Gastroesophageal sphincter (tissue), 3 donors: ENCODE measurements around the gene UGT2B7.

Source experiments
- CTCF ChIP-seq, 4 experiments: fragments of 200-600 bp in 2 of 4; fragments of 450-650 bp in 2 of 4; sonication (generic) in 1 of 4; IDR thresholded peaks; one replicate each; pipeline ENCODE4 v1.5.1; 2017 to 2019; ENCODE audit warnings: antibody characterized with exemption in 4 of 4, mild to moderate bottlenecking in 2 of 4, moderate library complexity in 2 of 4
- POLR2A ChIP-seq, 2 donors: fragments of 450-650 bp; IDR thresholded peaks; one replicate each; pipeline ENCODE4 v1.6.1; 2017; ENCODE audit warnings: antibody characterized with exemption in 2 of 2, mild to moderate bottlenecking in 2 of 2, moderate library complexity in 1 of 2
- POLR2AphosphoS5 ChIP-seq: sonication (generic); formaldehyde crosslinking; IDR thresholded peaks from one replicate; pipeline ENCODE4 v1.6.1; 2017; ENCODE audit warnings: antibody characterized with exemption

- TF ChIP-seq POLR2A (IDR thresholded peaks at IDR 0.05): no peak
- TF ChIP-seq CTCF (IDR thresholded peaks at IDR 0.05): no peak
- TF ChIP-seq POLR2AphosphoS5: no peak
Measured at GRCh38 chr4:69058410-69059059, 37.7 kb upstream of the UGT2B7 start.
